Measurements from ENCODE around the gene CARM1.

CARM1 gene

DNA sequence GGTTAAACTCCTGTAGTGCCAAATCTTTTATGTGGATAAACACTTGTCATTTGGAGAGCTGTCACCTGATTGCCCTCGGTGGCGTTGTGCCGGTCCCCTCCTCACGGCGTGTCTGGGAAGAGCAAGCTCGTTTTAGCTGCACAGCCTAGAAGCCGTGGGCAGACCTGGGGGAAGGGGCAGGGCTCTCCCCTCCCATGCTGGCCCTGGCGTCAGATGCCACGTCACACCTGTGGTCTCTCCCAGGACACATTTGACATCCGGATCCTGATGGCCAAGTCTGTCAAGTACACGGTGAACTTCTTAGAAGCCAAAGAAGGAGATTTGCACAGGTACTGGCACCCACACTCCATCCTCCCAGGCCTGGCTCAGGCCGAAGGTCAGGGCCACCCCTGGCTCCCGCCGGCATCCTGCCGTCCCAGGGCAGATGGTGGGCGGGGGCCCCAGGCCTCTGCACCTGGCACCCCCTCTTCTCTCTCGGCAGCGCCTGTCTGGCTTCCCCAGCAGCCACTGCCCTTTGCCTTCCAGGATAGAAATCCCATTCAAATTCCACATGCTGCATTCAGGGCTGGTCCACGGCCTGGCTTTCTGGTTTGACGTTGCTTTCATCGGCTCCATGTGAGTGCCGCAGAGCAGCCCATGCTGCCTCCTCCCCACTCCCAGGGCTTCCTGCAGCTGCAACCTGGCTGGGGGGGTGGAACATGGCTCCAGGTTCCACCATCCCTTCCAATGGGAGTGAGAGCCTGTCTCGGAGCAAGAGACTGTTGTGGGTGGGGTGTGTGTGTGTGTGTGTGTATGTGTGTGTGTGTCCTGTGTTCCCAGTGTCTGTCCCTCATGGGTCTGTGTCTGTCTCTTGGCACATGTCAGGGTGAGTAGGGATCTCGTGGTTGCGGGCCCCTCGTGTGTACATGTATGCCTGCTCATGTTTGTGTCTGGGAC is 48.3 kb downstream of the CARM1 start:
- Mint-ChIP-seq H3K4me1 (peaks cover 0 to 6% of the 10 kb centered on the region in 2 donors), H3K27ac (peak overlapping the region; percentile 75), H3K36me3 (peaks cover 41 to 62% of the 10 kb centered on the region in 2 donors), H3K4me3 (no peak overlapping the region), H3K27me3 (no peaks in the 10 kb centered on the region), H3K9me3 (no peaks in the 10 kb centered on the region)
- DNase-seq (no peak), ATAC-seq (replicated peaks) (peak in 1 of 2 donors; percentile 4)

DNA sequence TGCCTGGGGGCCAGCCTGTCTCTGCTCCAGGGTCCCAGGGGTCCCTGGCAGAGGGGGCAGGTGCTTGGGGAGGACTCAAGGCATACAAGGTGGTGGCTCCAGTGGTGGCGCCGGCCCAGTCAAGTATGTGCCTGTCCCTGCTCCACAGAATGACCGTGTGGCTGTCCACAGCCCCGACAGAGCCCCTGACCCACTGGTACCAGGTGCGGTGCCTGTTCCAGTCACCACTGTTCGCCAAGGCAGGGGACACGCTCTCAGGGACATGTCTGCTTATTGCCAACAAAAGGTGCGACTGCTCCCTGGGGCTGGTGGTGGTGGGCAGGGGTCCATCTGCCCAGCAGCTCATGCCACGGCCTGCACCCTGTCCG is 48.9 kb downstream of the CARM1 start:
- Mint-ChIP-seq H3K4me1 (peaks cover 0 to 7% of the 10 kb centered on the region in 2 donors), H3K36me3 (peaks cover 41 to 61% of the 10 kb centered on the region in 2 donors), H3K4me3 (no peak overlapping the region), H3K27me3 (no peaks in the 10 kb centered on the region), H3K27ac (peak overlapping the region; percentile 75), H3K9me3 (no peaks in the 10 kb centered on the region)
- DNase-seq (no peak), ATAC-seq (replicated peaks) (no peak)

DNA sequence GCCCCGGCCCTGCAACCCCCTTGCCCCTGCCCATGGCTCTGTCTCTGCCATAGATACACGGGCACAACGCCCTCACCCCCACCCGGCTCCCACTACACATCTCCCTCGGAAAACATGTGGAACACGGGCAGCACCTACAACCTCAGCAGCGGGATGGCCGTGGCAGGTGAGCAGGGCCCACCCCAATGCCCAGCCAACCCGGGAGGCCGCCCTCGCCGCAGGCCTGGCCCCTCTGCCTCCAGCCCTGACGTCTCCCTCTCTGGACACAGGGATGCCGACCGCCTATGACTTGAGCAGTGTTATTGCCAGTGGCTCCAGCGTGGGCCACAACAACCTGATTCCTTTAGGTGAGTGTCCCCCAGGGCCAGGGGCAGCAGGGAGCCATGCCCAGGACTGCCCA is 49.4 kb downstream of the CARM1 start:
- no peaks in the 10 kb centered on the region for H3K27me3 Mint-ChIP-seq
- DNase-seq (no peak), ATAC-seq (replicated peaks) (no peak)
- H3K4me3 Mint-ChIP-seq: no peak overlapping the region
- H3K9me3 Mint-ChIP-seq: no peaks in the 10 kb centered on the region
- peaks cover 0 to 9% of the 10 kb centered on the region in 2 donors for H3K4me1 Mint-ChIP-seq
- H3K36me3 Mint-ChIP-seq: peaks cover 40 to 62% of the 10 kb centered on the region in 2 donors
- peak overlapping the region; percentile 57 for H3K27ac Mint-ChIP-seq

DNA sequence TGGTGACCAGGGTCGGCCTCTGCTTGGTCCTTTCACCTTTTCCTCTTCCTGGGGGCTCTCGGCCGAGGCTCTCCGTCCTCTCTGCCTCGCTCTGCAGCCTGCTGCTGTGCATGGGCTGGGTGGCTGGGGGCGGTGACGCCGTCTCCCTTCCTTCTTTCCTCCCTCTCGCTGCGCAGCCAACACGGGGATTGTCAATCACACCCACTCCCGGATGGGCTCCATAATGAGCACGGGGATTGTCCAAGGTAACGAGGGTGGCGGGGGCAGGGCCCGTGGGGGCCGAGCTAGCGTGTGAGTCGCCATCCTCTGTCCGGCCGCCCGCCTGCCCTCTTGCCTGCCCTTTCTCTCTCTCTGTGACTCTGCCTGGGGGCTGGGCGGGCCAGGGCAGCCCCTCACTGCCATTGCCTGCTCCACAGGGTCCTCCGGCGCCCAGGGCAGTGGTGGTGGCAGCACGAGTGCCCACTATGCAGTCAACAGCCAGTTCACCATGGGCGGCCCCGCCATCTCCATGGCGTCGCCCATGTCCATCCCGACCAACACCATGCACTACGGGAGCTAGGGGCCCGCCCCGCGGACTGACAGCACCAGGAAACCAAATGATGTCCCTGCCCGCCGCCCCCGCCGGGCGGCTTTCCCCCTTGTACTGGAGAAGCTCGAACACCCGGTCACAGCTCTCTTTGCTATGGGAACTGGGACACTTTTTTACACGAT is 50.0 kb downstream of the CARM1 start:
- H3K27ac Mint-ChIP-seq: peak overlapping the region; percentile 57
- ATAC-seq (replicated peaks) (no peak), DNase-seq (no peak)
- peaks cover 0 to 7% of the 10 kb centered on the region in 2 donors for H3K4me1 Mint-ChIP-seq
- H3K4me3 Mint-ChIP-seq: no peak overlapping the region
- no peaks in the 10 kb centered on the region for H3K9me3 Mint-ChIP-seq
- H3K27me3 Mint-ChIP-seq: no peaks in the 10 kb centered on the region
- peaks cover 37 to 56% of the 10 kb centered on the region in 2 donors for H3K36me3 Mint-ChIP-seq

DNA sequence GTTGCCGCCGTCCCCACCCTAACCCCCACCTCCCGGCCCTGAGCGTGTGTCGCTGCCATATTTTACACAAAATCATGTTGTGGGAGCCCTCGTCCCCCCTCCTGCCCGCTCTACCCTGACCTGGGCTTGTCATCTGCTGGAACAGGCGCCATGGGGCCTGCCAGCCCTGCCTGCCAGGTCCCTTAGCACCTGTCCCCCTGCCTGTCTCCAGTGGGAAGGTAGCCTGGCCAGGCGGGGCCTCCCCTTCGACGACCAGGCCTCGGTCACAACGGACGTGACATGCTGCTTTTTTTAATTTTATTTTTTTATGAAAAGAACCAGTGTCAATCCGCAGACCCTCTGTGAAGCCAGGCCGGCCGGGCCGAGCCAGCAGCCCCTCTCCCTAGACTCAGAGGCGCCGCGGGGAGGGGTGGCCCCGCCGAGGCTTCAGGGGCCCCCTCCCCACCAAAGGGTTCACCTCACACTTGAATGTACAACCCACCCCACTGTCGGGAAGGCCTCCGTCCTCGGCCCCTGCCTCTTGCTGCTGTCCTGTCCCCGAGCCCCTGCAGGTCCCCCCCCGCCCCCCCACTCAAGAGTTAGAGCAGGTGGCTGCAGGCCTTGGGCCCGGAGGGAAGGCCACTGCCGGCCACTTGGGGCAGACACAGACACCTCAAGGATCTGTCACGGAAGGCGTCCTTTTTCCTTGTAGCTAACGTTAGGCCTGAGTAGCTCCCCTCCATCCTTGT is 50.7 kb downstream of the CARM1 start:
- H3K4me1 Mint-ChIP-seq: peaks cover 2 to 7% of the 10 kb centered on the region in 2 donors
- no peak for DNase-seq
- H3K27ac Mint-ChIP-seq: peak overlapping the region; percentile 85
- H3K9me3 Mint-ChIP-seq: no peaks in the 10 kb centered on the region
- H3K4me3 Mint-ChIP-seq: peak overlapping the region in 1 of 2 donors; percentile 44
- peaks cover 38 to 52% of the 10 kb centered on the region in 2 donors for H3K36me3 Mint-ChIP-seq
- ATAC-seq (replicated peaks): no peak
- H3K27me3 Mint-ChIP-seq: no peaks in the 10 kb centered on the region

DNA sequence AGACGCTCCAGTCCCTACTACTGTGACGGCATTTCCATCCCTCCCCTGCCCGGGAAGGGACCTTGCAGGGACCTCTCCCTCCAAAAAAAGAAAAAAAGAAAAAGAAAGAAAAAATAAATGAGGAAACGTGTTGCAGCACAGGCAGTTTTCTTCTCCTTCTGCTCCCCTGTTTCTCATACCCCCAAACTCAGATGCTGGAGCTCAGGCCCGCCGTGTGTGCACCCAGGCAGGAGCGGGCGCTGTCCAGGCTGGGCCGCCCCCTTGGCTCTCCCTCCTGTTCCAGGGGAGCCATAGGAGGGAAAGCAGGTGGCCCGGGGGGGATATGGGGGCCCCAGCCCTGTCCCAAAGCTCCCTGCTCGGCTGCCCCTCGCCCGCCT is 51.3 kb downstream of the CARM1 start:
- peak overlapping the region in 1 of 2 donors; percentile 44 for H3K4me3 Mint-ChIP-seq
- H3K9me3 Mint-ChIP-seq: no peaks in the 10 kb centered on the region
- H3K27ac Mint-ChIP-seq: peak overlapping the region; percentile 85
- ATAC-seq (replicated peaks): no peak
- no peak for DNase-seq
- H3K36me3 Mint-ChIP-seq: peaks cover 38 to 54% of the 10 kb centered on the region in 2 donors
- no peaks in the 10 kb centered on the region for H3K27me3 Mint-ChIP-seq
- H3K4me1 Mint-ChIP-seq: peaks cover 7 to 11% of the 10 kb centered on the region in 2 donors

DNA sequence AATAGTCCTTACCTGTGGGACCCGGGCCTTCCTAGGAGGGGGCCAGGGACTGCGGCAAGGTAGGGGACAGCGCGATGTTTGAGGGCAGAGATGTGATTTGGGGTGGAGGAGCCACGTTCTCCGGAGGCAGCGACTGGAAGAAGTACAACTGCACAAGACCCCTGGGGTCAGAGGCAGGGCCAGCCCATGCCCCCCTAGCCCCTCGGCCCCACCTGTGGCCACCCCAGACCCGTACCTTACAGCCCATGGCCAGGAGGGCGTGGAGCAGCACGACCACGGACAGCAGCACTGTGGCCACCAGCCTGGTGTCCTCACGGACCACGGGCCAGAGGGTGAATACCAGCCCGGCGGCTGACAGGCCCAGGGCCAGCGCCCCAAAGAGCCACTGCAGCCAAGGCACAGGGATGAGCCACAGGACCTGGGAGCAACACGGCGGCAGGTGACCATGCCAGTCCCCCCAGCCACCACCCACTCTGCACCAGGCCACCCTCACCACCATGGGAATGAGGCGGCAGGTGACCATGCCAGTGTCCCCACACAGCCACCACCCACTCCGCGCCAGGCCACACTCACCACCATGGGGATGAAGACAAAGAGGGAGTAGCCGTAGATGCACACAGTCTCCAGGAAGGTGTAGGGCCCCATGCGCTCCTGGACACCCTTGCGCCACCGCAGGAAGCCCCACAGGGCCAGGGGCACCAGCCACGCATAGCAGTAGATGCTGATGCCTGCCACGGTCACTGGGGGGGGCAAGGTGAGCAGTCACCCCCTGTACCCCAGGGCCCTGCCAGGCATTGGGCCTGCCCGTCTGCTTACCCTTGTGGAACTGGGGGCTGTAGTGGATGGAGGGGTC is 52.1 kb downstream of the CARM1 start:
- no peak for ATAC-seq (replicated peaks)
- peak overlapping the region in 1 of 2 donors; percentile 23 for H3K4me3 Mint-ChIP-seq
- no peaks in the 10 kb centered on the region for H3K27me3 Mint-ChIP-seq
- peaks cover 13 to 15% of the 10 kb centered on the region in 2 donors for H3K4me1 Mint-ChIP-seq
- peak overlapping the region; percentile 69 for H3K27ac Mint-ChIP-seq
- H3K9me3 Mint-ChIP-seq: no peaks in the 10 kb centered on the region
- peaks cover 37 to 51% of the 10 kb centered on the region in 2 donors for H3K36me3 Mint-ChIP-seq
- DNase-seq: no peak

DNA sequence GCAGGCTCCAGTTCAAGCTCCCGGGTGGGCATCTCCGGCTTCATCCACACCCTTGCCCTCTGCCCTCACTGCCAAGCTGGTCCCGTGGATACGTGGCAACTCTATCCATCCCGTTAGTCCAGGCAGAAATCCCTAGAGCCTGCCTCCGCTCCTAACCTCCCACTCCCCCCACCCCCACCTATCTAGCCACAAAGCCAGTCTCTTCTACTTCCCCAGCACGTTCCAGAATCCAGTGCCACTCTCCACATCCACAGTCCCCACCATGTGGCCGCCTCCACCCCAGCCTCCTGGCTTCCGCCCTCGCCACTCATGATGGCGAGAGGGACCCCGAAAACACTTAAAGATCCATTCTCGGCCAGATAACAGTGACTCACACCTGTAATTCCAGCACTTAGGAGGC is 53.2 kb downstream of the CARM1 start:
- ATAC-seq (replicated peaks) (no peak), DNase-seq (no peak)
- Mint-ChIP-seq H3K27me3 (no peaks in the 10 kb centered on the region), H3K27ac (peak overlapping the region; percentile 85), H3K4me3 (peak overlapping the region in 1 of 2 donors; percentile 36), H3K4me1 (peaks cover 18% of the 10 kb centered on the region in 2 donors), H3K9me3 (no peaks in the 10 kb centered on the region), H3K36me3 (peaks cover 39 to 44% of the 10 kb centered on the region in 2 donors)

DNA sequence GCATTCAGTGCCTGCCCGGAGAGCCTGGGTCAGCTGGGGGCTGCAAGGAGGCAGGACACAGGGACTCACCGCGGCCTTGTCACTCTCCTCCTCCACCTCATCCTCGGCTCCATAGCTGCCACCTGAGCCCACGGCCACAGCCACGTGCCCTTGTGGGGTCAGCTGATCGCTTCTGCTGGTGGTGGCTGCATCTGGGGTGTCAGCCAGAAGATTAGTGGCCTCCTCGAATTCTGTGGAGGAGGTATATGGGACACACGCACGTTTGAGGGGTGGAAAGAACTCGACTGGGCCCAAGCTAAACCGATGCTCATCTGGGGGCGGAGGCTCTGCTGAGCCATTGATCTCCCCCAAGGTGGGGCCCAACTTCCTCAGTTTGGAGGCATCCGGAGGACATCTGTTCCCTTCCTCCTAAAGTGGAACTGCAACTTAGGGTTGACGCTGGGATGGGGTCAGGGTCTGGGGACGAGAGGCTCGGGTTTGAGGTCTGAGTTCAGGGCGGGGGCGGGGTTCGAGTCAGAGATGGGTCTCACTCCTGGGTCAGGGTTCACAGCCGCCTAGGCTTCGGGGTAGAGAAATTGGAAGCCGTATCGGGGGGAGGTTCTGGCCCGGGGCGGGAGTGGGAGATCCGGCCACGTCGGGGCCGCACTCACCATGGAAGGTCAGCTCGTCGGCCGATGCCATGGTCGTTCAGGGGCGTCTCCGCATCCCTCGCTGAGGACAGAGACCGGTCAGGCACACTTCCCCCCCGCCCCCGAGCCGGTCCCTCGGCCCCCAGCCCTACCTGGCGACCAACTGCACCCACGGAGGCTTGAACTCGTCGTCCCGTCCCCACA is 56.6 kb downstream of the CARM1 start:
- peaks cover 18% of the 10 kb centered on the region in 2 donors for H3K4me1 Mint-ChIP-seq
- H3K27me3 Mint-ChIP-seq: no peaks in the 10 kb centered on the region
- DNase-seq (no peak), ATAC-seq (replicated peaks) (peak in 1 of 2 donors; percentile 33)
- peak overlapping the region; percentile 95 to 99 for H3K4me3 Mint-ChIP-seq
- no peaks in the 10 kb centered on the region for H3K9me3 Mint-ChIP-seq
- H3K36me3 Mint-ChIP-seq: peaks cover 25 to 31% of the 10 kb centered on the region in 2 donors
- H3K27ac Mint-ChIP-seq: peak overlapping the region; percentile 94

DNA sequence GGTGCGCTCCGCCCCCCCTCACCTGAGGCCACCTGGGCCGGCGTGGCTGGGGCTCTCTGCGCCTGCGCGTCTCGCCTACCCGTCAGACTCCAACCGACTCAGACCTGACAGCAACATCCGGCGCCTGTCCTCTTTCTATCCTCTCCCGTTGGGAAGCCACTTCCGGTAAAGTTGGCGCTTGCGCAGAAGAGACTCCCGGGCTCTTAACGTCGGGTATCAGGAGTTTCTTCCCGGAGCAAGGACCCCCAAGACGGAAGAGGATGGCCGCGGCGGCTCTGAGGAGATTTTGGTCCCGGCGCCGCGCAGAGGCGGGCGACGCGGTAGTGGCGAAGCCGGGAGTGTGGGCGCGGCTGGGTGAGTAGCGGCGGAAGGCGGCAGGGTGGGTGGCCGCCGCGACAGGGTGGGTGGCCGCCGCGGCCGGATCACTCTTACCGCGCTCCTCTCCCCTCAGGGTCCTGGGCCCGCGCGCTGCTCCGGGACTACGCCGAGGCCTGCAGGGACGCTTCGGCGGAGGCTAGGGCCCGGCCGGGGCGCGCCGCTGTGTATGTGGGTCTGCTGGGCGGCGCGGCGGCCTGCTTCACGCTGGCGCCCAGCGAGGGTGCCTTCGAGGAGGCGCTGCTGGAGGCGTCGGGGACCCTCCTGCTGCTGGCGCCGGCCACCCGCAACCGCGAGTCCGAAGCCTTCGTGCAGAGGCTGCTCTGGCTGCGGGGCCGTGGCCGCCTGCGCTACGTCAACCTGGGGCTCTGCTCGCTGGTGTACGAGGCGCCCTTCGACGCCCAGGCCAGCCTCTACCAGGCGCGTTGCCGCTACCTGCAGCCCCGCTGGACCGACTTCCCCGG is 57.4 kb downstream of the CARM1 start, which contains the start of the genes TIMM29 and YIPF2:
TSS of gene TIMM29 (plus strand) at position 249 of the 839 bp plus-strand sequence. CDS start at position 261, 12 bp downstream.
TSS of gene YIPF2 (minus strand) at position 77 of the 839 bp plus-strand sequence. CDS start 229 bp downstream, outside the sequence.
- Mint-ChIP-seq H3K9me3 (no peaks in the 10 kb centered on the region), H3K36me3 (peaks cover 24 to 28% of the 10 kb centered on the region in 2 donors), H3K4me1 (peaks cover 18% of the 10 kb centered on the region in 2 donors), H3K4me3 (peak within 1 kb of the TSS; percentile 95 to 99), H3K27ac (peak within 1 kb of the TSS; percentile 94), H3K27me3 (no peaks in the 10 kb centered on the region)
- peak; percentile 91 to 95 for ATAC-seq (replicated peaks)
- DNase-seq: peak; percentile 94

DNA sequence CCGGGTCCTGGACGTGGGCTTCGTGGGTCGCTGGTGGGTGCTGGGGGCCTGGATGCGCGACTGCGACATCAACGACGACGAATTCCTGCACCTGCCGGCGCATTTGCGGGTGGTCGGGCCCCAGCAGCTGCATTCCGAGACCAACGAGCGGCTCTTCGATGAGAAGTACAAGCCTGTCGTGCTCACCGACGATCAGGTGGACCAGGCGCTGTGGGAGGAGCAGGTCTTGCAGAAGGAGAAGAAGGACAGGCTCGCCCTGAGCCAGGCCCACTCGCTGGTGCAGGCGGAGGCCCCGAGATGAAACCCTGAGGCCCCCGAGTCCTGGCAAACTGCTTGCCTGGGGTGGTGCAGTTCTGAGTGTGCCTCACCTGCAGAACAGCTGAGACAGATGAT is 58.0 kb downstream of the CARM1 start:
- Mint-ChIP-seq H3K9me3 (no peaks in the 10 kb centered on the region), H3K4me3 (peak overlapping the region; percentile 95 to 99), H3K4me1 (peaks cover 16 to 18% of the 10 kb centered on the region in 2 donors), H3K27ac (peak overlapping the region; percentile 84), H3K36me3 (peaks cover 22% of the 10 kb centered on the region in 2 donors), H3K27me3 (no peaks in the 10 kb centered on the region)
- ATAC-seq (replicated peaks) (no peak), DNase-seq (no peak)
